HG03457 (cell line): ENCODE data around the gene IRGQ.
"Not testable (repeated sequence)": the region's sequence is repeated elsewhere in the genome, so short reads cannot be mapped to it uniquely, and the experiment has no call there.

ENCODE experiments used
- ATAC-seq: cut with Tn5 transposase; IDR thresholded peaks from one replicate; pipeline ENCODE4 v1.9.1; 2021; ENCODE audit warnings: moderate number of reproducible peaks; ENCODE audit not compliant: unreplicated experiment

The IRGQ gene

GRCh38 chr19:43625918-43626579, 30.1 kb upstream of the IRGQ start:
- no peak for ATAC-seq

GRCh38 chr19:43624933-43625332, 29.0 kb upstream of the IRGQ start:
- ATAC-seq = no peak

GRCh38 chr19:43623889-43624670, 28.1 kb upstream of the IRGQ start:
- ATAC-seq = no peak

- ATAC-seq = no peak
These were observed 27.0 kb upstream of the IRGQ start for GRCh38 chr19:43622956-43623355.

GRCh38 chr19:43622070-43622469, 26.1 kb upstream of the IRGQ start:
- no peak for ATAC-seq

GRCh38 chr19:43620061-43621001, 24.4 kb upstream of the IRGQ start:
- ATAC-seq = no peak

GRCh38 chr19:43619262-43620060, 23.5 kb upstream of the IRGQ start, which contains the start of gene ZNF428:
Gene ZNF428 (minus strand): TSS chr19:43619629. CDS start chr19:43614304, 5,325 bp downstream.
- peak; percentile 59 for ATAC-seq

GRCh38 chr19:43618921-43619261, 23.0 kb upstream of the IRGQ start:
- no peak for ATAC-seq

GRCh38 chr19:43616954-43617353, 21.0 kb upstream of the IRGQ start:
- no peak for ATAC-seq

- no peak for ATAC-seq
These were observed 20.4 kb upstream of the IRGQ start for GRCh38 chr19:43616306-43616705.

- ATAC-seq = no peak
These were observed 16.4 kb upstream of the IRGQ start for GRCh38 chr19:43612374-43612773.

GRCh38 chr19:43611788-43612187, 15.9 kb upstream of the IRGQ start, which contains the start of gene SRRM5:
Gene SRRM5 (plus strand): TSS chr19:43612088. CDS start chr19:43612122, 34 bp downstream.
- no peak for ATAC-seq

- no peak for ATAC-seq
These were observed 14.6 kb upstream of the IRGQ start for GRCh38 chr19:43610493-43610892.

GRCh38 chr19:43609872-43610271, 13.9 kb upstream of the IRGQ start:
- ATAC-seq = no peak

- no peak for ATAC-seq
These were observed 11.6 kb upstream of the IRGQ start for GRCh38 chr19:43607238-43608205.

- ATAC-seq = no peak
These were observed 10.8 kb upstream of the IRGQ start for GRCh38 chr19:43606569-43607229.

GRCh38 chr19:43605875-43606568, 10.1 kb upstream of the IRGQ start:
- no peak for ATAC-seq

- ATAC-seq = not testable (repeated sequence)
These were observed 4.4 kb upstream of the IRGQ start for GRCh38 chr19:43600326-43600725.
